ENCODE results near the gene TMEM209.
"Not testable (repeated sequence)": the region's sequence is repeated elsewhere in the genome, so short reads cannot be mapped to it uniquely, and the experiment has no call there.

Gene TMEM209

GRCh38 chr7:130141884-130142653 lies 63.1 kb downstream of the TMEM209 start:
- DNase-seq, result no peak

- DNase-seq, result no peak
Measured at GRCh38 chr7:130141161-130141883, 63.9 kb downstream of the TMEM209 start.

- DNase-seq, result no peak
Measured at GRCh38 chr7:130140551-130141160, 64.5 kb downstream of the TMEM209 start.

- no peak for DNase-seq
Measured at GRCh38 chr7:130139193-130139960, 65.8 kb downstream of the TMEM209 start.

- DNase-seq, result no peak
Measured at GRCh38 chr7:130137207-130137606, 68.0 kb downstream of the TMEM209 start.

- DNase-seq, result no peak
Measured at GRCh38 chr7:130136579-130137167, 68.5 kb downstream of the TMEM209 start.

- no peak for DNase-seq
Measured at GRCh38 chr7:130135208-130136205, 69.7 kb downstream of the TMEM209 start.

GRCh38 chr7:130134726-130135125 lies 70.5 kb downstream of the TMEM209 start:
- DNase-seq, result no peak

- no peak for DNase-seq
Measured at GRCh38 chr7:130134106-130134636, 71.0 kb downstream of the TMEM209 start.

- DNase-seq, result no peak
Measured at GRCh38 chr7:130133029-130133782, 72.0 kb downstream of the TMEM209 start.

- DNase-seq, result no peak
Measured at GRCh38 chr7:130131964-130132875, 73.0 kb downstream of the TMEM209 start.

- DNase-seq, result no peak
Measured at GRCh38 chr7:130131191-130131834, 73.9 kb downstream of the TMEM209 start.

GRCh38 chr7:130129011-130129411 lies 76.2 kb downstream of the TMEM209 start:
- DNase-seq, result no peak

- no peak for DNase-seq
Measured at GRCh38 chr7:130127821-130128317, 77.3 kb downstream of the TMEM209 start.

- DNase-seq, result no peak
Measured at GRCh38 chr7:130127404-130127803, 77.8 kb downstream of the TMEM209 start.

- DNase-seq, result not testable (repeated sequence)
Measured at GRCh38 chr7:130126840-130127239, 78.4 kb downstream of the TMEM209 start.

GRCh38 chr7:130124711-130125110 lies 80.5 kb downstream of the TMEM209 start:
- no peak for DNase-seq

- no peak for DNase-seq
Measured at GRCh38 chr7:130123501-130123900, 81.7 kb downstream of the TMEM209 start.
